CD4-positive, alpha-beta T cell treated with Interleukin-12 subunit alpha and Interleukin-12 subunit beta, for 1 hour (primary cell): ENCODE measurements around the gene GRN.
A peak's percentile ranks its signal among the peaks of the same experiment; 100 is the strongest.
"Not testable (repeated sequence)": the region's sequence is repeated elsewhere in the genome, so short reads cannot be mapped to it uniquely, and the experiment has no call there.

Experiments
- DNase-seq: peaks from one replicate; pipeline ENCODE4 v3.0.0-alpha.2; 2020

The GRN gene

DNA sequence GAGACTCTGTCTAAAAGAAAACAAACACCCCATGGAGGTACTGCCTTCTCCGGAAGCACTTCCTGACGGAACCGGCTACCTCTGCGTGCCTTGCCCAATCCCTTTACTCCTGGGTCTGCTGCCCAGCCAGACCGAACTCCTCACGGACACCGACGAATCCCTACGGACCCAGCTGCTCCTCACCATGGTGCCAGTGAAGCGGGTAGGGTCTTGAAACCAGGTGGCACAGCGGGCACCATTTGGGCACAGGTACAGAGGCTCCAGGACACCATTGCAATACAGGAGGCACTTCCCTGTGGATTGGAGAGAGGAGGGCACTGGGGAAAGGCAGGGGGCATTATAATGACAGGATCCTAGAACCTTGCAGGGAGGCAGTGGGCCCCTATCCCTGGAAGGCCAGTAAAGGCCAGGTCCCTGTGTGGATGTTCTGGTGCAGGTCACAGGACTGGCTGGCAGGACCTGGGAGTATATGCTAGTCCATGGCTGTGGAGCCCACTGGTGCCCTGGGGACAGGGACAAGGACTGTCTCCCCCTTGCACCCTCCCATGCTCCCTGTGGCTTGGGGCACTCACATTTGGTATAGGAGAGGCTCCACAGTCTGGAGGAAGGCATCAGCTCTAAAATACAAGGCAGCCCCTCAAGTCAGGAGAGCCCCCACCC is 22.7 kb upstream of the GRN start:
- no peak for DNase-seq

DNA sequence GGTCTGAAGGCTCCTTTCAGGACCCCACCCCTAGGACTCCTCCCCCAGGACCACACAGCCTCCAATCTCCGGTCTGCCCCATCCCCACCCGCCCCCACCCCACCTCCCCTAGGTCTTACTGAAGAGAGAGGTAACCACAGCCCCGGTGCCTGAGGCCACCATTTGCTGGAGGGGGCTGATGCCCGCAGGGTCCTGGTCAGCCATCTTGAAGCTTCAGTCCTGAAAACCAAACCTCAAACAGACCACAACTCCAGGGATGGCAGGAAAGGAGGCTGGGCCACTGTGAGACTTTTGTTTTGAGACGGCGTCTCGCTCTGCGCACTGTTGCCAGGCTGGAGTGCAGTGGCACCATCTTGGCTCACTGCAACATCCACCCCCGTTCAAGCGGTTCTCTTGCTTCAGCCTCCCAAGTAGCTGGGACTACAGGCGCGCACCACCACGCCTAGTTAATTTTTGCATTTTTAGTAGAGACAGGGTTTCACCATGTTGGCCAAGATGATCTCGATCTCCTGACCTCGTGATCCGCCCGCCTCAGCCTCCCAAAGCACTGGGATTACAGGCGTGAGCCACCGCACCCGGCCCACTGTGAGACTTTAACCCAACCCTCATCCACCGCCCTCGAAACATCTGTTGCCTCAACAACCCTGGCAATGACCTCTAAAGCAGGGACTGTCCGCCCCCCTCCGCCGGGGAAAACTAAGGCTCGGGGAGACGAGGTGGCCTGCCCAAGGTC is 21.6 kb upstream of the GRN start:
- no peak for DNase-seq

DNA sequence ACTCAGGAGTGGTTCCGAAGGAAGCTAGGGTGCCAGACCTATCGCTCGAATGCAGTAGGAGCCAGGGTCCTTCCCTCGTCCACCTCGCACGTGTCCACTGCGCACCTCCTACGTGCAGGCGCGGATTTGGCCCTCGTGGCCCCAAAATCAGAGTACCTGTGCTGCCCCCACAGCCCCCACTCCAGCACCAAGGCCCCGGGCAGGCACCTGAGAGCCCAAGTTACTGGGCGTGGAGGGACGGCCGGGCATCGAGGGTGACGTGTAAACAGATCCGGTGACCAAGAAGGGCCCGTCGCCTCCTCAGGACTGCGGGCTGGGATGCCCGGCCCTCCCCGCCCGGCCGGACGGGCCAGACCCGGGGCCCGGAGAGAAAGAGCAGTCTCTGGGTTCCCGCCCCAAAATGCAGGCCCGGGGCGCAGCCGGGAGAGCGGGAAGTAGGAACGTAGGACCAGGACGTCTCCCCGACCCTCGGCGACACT is 21.0 kb upstream of the GRN start:
- no peak for DNase-seq

DNA sequence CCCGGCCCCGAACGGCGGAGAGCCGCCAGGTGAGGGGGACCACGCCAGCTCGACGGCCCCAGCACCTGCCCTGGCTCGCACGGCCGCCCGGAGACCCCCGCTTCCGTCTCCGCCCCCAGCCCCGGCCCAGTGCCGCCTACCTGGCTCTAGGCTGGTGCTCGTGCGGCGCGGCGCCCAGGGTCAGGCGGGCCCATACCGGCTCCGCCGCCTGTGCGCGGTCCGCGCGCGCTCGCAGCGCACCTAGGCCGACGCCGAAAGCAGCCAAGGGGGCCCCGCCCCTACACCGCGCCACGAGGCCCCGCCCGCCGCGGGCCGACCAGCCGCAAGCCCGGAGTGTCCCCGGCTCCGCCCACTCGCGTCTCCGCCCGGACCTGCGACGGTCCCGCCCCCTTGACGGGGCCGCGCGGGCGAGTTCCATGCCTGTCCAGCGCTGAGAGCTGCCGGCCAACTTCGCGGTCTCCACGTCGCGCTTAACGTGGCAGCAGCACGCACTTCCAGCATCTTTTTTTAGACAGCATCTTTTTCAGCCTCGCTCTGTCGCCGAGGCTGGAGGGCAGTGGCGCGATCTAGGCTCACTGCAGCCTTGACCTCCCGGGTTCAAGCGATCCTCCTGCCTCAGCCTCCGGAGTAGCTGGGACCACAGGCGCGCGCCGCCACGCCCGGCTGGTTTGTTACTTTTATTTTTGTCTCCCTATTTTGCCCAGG is 20.4 kb upstream of the GRN start, which contains the start of gene SLC25A39:
SLC25A39 (minus strand) TSS at position 253 of the 705 bp plus-strand sequence. CDS start 1,261 bp downstream, outside the sequence.
- peak; percentile 97 for DNase-seq

DNA sequence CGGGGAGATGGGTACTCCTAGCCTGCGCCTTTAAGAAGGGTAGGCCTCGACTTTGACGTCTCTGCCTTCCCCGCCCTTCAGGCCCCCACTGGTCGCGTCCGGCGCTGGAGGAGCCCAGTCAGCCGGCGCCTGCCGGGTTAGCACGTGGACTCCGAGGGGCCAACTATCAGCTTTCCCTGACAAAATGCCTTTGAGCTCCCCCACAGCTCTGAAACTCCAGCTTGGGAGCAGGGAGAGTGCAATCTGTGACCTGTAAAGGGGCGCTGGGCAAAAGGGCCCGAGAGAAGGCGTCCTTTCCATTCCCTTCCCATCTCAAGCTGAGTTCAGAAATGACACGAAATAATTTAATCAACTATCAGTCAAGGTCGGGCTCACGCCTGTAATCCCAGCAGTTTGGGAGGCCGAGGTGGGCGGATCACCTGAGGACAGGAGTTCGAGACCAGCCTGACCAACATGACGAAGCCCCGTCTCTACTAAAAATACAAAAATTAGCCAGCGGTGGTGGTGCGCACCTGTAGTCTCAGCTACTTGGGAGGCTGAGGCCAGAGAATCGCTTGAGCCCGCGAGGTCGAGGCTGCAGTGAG is 18.1 kb upstream of the GRN start:
- peak; percentile 96 for DNase-seq

DNA sequence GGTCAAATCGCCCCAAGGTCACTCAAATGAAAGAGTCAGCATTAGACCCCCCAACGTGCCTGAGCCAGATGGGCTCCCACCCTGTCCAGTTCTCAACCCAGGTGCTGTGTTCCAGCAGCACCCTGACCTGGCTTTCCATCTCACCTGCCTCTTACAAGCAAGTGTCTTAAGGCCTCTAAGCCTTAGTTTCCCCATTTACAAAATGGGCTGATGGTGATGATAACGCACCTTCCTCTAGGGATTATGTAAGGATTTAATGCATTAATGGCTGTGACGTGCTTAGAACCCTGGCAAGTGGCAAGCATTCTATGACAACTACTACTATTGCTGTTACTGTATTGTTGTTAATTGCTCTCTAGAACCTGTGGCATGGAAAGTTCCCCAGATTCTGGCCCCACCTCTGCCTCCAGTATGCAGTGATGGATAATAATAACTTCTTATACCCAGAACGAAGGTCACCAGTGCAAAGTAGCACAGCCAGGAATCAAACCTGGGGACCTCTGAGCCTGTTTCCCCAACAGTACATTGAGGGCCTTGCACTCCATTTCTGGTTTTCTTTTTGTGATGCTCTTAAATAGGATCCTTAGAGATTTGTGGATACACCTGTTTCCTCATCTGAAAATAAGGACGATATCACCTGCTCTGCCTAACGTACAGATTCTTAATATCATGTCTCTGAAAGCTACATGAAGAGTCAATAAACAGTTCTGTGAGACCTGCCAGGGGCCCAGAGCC is 17.2 kb upstream of the GRN start:
- no peak for DNase-seq

DNA sequence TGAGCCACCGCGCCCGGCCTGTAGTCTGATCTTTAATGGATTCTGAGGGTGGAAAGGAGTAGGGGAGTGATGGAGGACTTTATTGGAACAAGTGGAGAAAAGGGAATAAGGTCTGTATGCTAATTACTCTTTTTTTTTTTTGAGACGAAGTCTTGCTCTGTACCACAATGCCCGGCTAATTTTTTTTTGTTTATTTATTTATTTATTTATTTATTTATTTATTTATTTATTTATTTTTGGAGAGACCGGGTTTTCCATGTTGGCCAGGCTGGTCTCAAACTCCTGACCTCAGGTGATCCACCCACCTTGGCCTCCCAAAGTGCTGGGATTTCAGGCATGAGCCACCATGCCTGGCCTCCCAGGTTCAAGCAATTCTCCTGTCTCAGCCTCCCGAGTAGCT is 15.6 kb upstream of the GRN start:
- DNase-seq: not testable (repeated sequence)

DNA sequence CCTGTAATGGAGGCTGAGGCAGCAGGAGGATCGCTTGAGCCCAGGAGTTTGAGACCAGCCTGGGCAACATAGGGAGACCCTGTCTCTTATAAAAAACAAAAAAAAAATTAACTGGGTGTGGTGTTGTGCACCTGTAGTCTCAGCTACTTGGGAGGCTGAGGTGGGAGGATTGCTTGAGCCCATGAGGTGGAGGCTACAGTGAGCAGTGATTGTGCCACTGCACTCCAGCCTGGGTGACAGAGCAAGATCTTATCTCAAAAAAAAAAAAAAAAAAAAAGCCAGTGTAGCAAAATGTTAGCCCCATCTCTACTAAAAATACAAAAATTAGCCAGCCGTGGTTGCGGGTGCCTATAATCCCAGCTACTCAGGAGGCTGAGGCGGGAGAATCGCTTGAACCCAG is 14.8 kb upstream of the GRN start:
- not testable (repeated sequence) for DNase-seq

DNA sequence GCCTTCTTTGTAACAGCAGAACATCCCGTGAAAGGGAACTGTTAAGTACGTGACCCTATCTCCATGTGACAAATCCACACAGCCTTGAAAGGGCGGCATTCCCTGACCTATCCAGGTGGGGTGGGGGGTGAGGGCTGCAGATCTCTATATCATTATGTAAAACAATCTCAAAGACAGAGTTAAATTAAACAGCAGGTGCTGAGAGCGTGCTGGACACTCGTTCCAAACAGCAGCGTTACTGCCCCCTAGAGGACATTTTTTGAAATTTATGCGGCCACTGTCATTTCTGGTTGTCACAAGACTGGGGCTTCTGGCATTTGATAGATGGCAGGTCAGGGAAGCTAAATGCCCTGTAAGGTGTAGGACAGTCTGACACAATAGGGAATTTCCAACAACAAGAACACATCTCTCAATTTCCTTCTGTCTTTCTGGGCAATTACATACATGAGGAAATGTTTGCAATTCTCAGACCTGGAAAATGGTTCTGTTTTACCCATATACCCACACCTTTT is 13.8 kb upstream of the GRN start:
- peak; percentile 86 for DNase-seq

DNA sequence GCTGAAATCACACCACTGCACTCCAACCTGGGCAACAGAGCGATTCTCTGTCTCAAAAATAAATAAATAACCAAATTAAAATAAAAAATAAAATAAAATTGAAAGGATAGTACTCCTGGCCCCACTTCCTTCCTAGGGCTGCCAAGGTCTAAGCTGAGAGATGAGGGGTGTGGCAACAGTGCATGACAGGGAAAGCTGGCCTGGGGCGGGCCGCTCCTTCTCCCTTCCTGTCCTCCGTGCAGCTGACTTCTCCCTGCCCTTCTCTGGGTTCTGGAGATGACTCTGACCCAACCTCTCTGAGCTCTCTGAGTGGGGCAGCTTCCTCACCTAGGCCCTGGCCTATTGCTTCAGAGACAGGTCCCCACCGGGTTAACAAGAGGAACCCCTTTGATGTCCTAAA is 11.7 kb upstream of the GRN start:
- DNase-seq: no peak

DNA sequence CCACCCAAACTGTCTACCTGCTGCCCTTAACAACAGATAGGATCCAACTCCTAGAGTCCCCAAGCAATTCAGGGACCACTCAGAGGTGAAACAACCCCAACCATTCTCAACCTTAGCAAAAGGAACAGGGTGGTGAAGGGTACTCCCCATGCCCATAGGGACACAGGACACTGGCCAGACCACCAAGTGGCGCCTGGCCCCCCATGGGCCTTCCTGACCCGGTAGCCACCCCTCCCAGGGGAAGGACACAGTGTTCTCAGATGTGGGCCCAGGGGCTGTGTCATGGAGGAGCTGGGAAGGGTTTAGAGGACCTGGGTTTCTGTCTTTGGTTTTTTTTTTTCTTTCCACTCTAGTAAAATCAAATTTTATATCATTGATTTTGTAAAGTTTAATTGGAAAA is 10.8 kb upstream of the GRN start:
- no peak for DNase-seq

DNA sequence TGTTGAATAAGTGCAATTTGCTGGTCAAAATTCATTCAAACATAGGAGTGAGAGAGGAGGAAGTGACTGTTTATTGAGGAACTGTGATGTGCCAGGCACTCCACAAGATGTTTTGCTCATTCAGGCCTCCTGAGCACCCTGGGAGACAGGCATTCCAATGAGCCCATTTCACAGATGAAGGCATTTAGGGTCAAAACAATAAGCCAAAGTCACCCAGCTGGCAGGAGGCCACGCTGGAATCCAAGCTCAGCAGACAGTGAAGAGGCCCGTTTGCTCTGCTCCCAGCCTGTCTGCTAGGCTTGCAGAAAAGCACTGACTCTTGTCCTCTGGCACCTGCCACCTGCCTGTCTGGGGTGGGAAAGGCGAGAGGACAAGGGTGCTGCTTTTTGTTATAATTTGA is 10.4 kb upstream of the GRN start:
- no peak for DNase-seq

DNA sequence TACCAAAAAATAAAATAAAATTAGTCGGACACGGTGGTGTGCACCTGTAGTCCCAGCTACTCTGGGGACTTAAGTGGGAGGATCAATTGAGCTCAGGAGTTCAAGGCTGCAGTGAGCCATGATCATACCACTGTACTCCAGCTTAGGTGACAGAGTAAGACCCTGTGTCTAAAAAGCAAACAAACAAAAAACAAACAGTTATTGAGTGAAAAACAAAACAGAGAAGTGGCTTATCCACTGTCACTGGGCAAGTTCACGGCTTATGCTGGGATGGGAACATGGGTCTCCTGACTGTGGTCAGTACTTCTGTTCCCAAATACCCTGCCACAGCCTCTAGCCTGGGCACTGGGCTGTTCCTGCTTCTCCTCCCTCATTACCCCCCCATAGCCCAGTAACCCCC is 9.5 kb upstream of the GRN start:
- DNase-seq: no peak

DNA sequence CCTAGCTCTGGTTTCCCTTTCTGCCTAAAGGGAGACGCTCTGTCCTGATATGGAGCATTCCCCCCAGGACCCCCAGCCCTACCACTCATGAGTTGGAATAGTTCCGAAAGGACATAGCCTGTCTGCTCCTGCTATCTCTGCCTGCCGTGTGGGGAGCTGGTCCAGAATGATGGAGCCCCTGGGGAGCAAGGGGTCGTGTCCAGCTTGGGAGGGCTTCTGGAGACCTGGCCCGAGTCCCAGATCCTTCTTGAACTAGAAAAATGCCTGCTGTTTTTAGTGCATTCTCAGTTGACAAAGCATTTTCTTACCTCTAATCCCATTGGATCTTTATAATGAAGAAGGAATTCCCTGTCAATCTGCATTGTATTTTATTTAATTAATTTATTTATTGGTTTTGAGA is 9.1 kb upstream of the GRN start:
- no peak for DNase-seq

DNA sequence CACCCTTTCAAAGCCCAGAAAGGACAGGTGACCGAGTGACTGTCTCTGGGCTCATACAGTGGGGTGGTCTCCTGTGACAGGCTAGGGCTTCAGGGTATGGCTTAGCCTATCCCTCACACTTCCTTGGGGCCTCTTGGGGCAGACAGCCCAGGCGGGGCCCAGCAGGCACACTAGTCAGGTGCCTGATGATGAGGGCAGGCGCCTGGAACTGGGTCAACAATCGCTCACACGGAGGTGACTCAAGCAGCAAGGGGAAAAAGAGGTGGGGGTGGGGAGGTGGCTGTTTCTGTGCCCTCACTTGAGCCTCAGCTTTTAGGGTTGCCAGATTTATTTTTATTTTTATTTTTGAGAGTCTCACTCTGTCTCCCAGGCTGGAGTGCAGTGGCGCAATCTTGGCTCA is 6.4 kb upstream of the GRN start:
- DNase-seq: no peak

DNA sequence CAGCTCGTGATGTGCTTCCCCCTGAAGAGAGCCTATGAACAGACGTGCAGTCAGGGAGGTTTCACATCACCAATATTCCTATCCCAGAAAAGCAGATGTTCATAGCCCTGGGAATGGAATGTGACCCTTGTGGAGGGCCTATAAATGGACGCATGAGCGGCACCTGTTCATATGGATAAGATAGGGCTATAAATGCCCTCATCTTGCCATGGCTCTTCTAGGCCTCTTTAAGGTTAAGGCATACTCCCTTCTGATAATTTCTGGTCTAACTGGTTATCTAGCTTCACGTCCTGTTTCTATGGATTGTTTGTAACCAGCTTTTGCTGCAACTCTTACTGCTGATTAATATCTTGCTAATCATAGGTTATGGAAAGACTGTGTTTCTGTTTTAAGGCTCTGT is 4.5 kb upstream of the GRN start:
- DNase-seq: not testable (repeated sequence)

DNA sequence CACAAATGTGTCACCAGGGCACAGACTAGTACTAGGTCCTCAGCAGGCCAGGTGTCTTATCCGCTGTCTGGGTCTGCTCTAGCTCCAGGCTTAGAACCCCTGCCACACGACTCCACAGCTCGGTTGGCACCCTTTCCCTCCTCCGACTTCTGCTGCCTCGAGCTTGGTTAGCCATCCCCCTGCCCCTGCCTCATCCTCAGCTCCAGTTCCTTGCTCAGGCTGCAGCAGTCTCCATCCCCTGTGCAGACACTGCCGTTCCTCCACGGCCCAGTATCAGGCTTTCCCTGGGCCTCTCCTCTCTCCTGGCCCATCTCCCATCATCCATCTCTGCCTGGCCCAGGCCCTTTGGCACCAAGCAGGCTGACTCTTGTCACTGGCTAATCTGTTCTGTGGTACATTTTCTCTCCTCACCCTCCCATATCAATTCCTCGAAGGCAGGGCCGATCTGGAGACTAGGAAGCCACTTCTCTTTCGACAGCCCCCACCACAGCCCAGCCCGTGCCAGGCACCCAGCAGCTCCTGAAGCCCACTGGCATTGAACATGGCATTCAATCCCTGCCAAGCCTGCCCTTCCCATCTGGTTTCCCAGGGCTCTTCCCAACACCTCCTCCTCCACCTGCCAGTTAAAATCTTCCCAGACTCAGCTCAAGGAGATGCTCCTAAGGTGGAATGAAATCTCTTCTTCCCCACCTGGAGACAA is 1.4 kb upstream of the GRN start:
- no peak for DNase-seq

DNA sequence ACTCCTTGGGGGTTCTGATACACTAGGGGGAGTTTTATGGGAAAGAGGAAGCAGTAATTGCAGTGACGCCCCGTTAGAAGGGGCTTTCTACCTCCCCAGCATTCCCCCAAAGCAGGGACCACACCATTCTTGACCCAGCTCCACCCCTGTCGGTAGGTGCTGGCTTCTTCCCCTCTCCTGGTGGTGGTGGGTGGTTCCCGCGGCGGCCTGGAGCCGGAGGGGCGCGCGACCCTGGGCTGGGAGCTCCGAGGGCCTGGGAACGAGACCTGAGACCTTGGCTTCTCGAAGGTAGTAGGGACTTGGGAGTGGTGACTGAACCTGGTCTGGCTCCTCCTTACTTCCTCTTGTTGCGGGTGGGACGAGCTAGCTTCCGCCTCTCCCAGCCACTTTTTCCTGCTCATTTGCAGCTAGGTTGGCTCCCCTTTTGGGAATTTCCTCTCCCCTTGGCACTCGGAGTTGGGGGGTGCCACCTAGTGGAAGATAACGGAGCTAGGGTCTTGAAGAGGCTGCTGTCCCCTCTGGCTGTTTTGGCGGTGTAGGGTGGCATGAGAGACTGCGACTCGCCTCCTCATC is 438 bp downstream of the GRN start:
- peak; percentile 55 for DNase-seq

DNA sequence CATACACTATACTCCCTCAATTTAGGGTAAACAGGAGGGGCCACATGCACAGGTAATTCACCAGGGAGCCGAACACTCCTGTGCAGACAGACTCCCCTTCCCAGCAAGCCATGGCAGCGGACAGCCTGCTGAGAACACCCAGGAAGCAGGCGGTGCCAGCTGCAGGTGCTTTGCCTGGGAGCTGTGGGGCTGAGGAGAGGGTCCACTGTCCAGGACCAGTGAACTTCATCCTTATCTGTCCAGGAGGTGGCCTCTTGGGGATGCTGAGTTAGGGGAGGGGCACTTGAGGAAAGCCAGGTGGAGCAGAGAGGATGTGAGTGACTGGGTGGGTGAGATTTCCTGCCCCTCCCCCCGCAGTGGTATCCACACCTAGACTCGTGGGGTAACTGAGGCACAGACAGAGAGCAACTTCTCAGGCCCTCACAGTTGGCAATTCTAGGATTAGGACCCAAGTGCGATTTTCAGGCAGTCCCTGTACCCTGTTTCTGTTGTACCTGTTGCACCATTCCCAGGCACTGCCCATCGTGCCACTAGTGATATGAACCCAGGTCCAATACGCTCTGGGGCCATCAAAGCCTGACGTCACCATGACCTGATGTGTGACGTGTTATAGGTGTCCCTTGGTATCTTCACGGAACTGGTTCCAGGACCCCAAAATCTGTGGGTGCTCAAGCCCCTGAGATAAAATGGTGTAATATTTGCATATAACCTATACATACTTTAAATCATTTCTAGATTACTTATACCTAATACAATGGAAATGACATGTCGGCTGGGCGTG is 1.2 kb downstream of the GRN start:
- DNase-seq: no peak

DNA sequence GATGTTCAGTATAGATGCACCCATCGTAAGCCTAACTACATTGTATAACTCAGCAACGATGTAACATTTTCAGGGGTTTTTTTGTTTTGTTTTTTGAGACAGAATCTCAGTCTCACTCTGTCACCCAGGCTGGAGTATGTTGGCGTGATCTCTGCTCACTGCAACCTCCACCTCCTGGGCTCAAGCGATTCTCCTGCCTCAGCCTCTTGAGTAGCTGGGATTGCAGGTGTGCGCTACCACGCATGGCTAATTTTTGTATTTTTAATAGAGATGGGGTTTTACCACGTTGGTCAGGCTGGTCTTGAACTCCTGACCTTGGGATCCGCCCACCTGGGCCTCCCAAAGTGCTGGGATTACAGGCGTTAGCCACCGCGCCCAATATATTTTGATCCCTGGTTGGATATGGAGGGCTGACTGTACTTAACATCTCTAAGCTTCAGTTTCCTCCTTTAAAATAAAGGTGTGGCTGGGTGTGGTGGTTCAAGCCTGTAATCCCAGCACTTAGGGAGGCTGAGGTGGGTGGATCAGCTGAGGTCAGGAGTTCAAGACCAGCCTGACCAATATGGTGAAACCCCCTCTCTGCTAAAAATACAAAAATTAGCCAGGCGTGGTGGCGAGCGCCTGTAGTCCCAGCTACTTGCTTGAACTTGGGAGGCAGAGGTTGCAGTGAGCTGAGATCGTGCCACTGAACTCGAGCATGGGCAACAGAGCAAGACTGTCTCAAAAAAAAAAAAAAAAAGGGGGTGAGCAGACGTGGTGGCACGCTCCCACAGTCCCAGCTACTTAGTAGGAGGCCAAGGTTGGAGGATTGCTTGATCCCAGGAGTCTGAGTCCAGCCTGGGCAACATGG is 2.3 kb downstream of the GRN start:
- not testable (repeated sequence) for DNase-seq
